NAMALWA (cell line): ENCODE data around the gene CEP162.
"Not testable (repeated sequence)": the region's sequence is repeated elsewhere in the genome, so short reads cannot be mapped to it uniquely, and the experiment has no call there.

Experiments
- DNase-seq: peaks from one replicate; pipeline ENCODE4 v3.0.0-alpha.2; 2015; ENCODE audit warnings: low spot score

Gene CEP162

DNA sequence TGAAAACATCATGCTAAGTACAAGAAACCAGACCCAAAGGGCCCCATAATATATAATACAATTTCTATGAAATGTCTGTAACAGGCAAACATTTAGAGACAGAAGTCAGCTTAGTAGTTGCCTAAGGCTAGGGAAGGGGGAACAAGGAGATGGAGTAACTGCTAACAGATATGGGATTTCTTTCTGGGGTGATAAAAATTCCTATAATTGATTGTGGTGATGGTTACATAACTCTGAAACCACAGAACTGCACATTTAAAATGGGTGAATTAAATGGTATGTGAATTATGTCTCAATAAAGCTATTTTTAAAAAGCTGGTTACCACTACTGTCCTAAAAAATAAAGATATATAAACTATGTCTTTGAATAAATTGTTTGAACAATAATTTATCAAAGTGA, 3.2 kb downstream of the CEP162 start:
- no peak for DNase-seq

DNA sequence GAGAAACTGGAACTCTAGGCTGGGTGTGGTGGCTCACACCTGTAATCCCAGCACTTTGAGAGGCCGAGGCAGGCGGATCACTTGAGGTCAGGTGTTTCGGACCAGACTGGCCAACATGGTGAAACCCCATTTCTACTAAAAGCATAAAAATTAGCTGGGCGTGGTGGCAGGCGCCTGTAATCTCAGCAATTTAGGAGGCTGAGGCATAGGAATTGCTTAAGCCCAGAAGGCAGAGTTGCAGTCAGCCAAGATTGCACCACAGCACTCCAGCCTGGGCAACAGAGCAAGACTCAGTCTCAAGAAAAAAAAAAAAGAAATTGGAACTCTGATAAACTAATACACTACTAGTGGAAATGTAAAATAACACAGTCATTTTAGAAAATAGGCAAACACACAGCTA, 3.8 kb downstream of the CEP162 start:
- DNase-seq = not testable (repeated sequence)

DNA sequence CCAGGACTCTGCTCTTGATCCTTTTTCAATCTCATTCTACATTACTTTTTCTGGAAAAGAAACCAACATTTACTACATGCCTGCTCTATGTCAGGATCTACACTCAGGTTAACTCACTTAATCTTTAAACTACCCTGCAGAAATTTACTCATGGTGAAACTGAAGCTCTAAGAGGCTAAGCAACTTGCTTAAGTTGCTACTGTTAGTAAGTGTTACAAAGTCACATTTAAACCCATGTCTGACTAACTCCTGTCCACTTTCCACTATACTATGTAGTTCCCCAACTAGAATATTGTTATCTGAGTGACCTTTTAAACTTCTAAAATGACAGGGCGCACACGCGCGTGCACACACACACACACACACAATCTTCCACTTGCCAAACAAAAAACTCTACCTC, 5.0 kb downstream of the CEP162 start:
- no peak for DNase-seq

DNA sequence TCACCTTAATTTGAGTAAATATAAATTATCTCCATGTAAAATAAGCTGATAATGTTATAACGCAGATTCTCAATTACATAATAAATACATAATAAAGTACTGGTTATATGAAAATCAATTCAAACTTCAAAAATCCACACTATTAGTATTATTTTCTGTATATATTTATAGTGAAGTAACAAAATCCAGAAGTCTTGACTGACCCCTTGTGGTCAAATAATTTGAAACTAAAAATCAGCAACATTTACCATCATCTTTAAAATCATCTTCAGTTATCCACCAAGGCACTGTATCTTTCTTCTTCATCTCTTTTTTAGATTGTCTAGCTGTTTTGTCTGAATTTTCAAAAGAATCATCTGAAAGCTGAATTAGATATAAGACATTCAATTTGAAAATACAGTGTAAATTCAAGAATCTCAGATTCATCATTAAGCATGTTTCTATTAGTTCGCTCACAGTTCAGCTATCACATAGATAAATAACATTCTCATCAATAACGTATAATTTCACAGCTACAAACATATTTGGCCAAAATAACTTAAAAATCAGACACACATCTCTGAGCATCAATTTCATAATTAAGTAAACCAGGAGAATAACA, 6.5 kb downstream of the CEP162 start:
- peak; percentile 56 for DNase-seq

DNA sequence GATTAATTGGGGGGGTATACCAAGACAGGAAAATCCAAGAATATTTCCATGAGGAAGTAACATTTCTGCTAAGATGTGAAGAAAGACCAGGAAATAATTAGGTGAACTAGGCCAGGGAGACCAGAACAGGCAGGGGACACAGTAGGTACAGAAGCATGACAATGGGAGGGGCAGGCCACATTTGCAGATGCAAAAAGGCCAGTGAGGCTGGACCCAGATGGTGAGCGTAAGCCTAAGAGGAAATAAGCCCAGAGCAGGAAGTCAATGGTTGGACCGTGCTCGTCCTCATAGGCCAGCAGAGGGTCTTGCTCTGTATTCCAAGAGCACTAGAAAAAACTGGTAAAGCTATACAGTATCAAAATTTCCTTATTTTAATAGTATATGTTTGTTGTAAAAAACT, 9.4 kb downstream of the CEP162 start:
- no peak for DNase-seq

DNA sequence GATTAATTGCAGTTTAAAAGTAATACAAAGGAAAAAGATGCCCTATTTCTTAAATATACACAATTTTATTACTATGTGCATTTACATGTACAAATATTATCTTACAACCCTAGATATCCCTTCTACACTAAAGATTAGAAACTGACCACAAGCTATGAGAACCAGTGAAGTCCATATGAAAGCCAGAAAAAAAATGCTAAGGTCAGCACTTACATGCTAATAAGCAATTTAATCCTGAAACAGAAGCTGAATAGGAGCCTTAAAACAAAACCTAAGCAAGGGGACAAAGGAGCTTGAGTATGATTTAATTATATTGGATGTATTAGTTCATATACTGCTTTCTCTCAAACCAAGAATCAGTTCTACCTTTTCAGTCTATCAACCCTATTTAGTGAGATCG, 14.2 kb downstream of the CEP162 start:
- DNase-seq = no peak

DNA sequence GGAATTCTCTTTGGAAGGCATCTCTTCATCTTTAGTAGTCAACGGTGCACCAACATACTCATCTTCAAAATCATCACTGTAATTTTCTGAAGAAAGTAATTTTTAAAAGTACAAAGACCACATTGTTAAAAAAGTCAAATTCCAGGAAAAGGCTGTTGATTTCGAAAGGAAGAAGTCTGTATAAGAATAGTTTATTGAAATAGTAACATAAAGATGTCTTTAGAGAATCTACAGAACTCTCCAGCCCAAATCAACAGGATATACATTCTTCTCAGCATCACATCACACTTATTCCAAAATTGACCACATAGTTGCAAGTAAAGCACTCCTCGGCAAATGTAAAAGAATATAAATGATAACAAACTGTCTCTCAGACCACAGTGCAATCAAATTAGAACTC, 23.4 kb downstream of the CEP162 start:
- DNase-seq = no peak

DNA sequence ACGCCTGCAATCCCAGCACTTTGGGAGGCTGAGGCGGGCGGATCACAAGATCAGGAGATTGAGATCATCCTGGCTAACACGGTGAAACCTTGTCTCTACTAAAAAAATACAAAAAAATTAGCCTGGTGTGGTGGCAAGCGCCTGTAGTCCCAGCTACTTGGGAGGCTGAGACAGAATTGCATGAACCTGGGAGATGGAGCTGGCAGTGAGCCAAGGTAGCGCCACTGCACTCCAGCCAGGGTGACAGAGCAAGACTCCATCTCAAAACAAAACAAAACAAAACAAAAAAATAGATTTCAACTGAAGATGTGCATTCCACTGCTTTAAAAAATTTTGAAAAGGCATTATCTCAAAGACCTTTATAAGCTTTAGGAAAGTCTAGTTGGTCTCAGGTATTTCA, 27.5 kb downstream of the CEP162 start:
- not testable (repeated sequence) for DNase-seq

DNA sequence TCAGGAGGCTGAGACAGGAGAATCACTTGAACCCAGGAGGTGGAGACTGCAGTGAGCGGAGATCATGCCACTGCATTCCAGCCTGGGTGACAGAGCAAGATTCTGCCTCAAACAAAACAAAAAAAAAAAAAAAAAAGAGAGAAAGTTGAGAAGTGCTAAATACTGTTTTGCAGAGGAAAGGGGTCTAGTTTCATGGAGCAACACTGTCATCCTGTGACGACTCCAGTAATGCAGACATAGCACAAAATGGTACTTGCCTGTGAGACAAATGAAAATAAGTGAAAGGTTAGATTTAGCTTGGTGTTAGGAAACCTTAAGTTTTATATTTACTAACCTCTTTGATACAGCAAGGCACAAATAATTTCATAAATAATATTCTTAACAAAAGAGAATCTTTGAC, 29.7 kb downstream of the CEP162 start:
- no peak for DNase-seq

DNA sequence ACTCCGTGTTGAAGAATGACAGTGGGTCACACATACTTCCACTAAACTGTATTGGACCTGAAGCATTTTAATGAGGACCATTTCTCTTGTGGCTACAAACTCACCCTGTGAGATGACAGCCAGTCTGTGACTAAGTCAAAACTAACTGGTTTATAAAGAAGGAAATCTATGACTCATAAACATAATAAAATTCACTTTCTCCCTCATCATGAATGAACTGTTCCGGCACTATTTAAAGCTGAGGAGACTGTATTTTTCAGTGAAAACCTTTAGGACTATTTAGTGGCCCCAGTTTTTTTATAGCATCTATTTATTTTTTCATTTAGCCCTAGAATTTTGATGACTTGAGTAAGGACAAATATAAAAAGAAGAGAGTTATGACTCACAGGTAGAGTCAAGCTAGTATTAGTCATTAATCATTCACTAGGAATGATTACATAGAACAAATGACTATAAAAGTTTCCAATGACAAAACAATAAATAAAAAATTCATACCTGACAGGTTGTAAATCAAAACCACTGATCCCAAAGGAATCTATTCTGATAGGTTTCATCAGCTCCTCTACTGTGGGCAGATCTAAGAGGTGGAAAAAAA, 34.2 kb downstream of the CEP162 start:
- DNase-seq = no peak

DNA sequence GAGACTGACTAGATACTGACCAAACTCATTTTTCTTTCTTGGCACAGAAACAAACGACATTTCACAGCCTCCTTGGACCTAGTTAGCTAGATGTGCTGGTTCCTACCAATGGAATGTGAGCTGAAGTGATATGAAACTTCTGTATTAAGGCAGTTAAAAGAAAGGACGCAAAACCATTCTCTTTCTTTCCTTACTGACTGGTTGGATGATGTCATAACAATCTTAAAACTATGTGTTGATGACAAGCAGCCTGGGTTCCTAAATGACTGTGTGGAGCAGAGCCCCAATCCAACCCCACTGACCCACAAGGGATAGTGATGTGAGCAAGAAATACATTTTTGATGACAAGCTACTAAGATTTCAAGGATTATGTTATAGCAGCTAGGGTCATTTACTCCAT, 35.6 kb downstream of the CEP162 start:
- no peak for DNase-seq

DNA sequence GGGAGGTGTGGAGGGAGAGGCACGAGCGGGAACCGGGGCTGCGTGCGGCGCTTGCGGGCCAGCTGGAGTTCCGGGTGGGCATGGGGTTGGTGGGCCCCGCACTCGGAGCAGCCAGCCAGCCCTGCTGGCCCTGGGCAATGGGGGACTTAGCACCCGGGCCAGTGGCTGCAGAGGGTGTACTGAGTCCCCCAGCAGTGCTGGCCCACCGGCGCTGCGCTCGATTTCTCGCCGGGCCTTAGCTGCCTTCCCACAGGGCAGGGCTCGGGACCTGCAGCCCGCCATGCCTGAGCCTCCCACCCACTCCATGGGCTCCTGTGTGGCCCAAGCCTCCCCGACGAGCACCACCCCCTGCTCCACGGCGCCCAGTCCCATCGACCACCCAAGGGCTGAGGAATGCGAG, 38.1 kb downstream of the CEP162 start:
- DNase-seq = not testable (repeated sequence)

DNA sequence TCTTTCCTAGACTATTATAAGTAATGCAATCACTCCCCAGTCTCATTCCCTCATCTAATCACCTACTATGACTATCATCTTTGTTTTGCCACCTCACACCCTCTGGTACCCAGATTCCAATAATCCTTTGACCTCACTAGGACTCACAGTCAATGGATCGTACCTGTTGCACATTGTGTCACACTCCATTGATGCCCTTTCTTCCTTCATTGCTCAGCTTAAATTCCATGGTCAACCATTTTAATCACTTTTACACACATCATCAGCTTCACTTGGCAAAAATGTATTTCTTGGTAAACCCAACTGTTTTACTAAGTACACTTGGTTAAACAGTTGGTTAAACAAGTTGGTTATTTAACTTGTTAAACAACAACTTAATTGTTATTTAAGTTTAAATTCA, 44.0 kb downstream of the CEP162 start:
- DNase-seq = no peak

DNA sequence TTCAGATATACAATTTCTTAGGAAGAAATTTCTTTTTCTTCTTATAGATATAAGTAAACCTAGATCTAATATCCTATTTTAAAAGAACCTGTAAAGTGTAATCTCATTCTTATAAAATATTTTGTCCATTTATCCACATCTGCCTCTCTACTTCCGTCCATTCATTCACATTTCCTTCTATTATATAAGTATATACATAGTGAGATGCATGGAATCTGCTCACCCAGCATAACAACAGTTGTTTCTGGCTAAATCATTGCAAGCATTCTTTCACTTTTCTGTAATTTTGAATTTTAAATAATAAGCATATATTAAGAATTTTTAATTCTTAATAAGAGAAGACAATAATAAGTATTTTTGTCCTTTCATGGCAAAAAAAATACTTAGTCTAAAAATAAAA, 45.4 kb downstream of the CEP162 start:
- DNase-seq = no peak

DNA sequence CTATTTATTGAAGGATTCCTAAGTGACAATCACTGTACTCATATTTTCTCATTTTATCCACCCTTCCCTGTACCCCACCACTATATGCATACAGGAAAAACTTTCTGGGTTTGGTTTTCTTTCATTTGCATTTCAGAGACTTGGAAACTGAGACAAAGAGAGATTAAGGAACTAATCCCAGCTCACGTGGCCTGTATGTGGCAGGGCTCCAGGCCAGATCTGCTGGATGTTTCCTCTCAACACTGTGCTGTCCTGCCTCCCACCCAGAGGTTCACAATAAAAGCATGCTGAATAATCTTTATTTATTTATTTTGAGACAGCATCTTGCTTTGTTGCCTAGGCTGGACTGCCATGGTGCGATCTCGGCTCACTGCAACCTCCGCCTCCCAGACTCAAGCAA, 50.2 kb downstream of the CEP162 start:
- DNase-seq = no peak

DNA sequence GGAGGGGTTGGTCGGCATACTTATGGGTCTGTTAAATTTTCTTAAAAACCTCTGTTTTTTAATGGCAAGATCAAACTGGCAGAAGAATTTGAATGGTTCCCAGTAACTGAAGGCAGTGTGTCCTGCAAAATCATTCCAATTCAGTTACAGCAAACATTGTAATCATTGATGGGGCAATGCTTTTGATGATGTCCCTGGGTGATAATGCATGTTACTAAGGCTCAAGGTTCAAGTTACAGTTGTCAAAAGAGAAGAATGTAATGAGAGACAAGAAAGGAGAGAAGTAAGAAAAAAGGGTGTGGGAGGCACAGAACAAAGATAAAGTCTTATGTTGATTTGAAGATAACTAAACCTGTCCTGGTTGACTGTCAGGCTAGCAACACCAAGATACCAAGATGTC, 54.9 kb downstream of the CEP162 start:
- no peak for DNase-seq

DNA sequence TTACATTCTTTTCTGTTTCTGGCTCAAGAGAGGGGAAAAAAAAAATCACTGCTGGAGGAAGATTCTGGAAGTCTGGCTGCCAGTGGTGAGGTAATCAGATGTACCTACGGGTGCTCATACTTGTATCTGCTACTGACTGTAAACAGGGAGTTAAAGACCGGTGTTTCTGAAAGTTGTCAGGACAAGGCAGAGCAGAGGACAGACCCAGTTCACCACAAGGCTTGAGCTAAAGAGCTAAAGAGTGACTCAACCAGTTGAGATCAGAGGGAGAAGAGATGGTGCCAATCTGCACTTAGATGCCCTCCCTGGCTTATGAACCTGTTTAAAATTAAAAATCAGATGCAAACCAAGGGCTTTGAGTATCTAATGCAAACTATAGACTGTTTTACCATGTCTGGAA, 55.4 kb downstream of the CEP162 start:
- no peak for DNase-seq

DNA sequence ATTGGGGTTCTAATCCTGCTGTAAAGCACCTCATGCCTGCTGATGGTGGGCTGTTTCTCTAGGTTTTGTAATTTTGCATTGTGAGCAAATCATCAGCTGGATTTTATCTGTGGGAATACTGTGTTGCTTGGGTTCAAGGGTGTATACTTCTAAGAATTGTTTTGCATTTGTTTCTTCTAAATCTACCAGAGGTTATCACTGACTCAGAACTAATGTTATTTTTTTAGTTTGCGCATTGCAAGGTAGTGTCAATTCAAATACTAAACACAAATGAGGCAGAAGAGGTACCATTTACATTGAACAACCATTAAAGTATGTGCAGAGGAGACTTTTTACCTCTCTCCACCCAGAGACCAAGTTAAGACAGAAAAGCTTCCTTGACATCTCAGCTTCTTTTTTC, 60.0 kb downstream of the CEP162 start:
- DNase-seq = no peak

DNA sequence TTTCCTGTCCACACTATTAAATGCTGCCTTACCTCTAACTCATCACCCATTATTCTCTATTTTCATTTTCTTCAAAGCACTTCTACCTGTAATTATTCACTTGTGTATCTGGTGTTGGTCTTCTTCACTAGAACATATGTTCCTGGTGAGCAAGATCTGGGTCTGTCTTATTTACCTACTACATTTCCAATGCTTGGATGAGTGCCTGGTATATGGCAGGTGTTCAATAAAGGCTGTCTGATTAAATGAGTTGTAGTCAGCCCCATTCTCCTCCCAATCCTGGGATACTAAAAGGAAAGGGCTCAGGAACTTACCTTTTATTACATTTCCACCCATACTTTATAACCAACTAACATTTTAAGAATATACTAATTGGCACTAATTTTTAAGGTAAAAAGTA, 61.0 kb downstream of the CEP162 start:
- no peak for DNase-seq

DNA sequence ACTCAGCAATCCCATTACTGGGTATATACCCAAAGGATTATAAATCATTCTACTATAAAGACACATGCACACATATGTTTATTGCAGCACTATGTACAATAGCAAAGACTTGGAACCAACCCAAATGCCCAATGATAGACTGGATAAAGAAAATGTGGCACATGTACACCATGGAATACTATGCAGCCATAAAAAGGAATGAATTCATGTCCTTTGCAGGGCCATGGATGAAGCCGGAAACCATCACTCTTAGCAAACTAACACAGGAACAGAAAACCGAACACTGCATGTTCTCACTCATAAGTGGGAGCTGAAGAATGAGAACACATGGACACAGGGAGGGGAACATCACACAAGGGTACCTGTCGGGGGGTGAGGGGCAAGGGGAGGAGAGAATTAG, 63.1 kb downstream of the CEP162 start:
- not testable (repeated sequence) for DNase-seq

DNA sequence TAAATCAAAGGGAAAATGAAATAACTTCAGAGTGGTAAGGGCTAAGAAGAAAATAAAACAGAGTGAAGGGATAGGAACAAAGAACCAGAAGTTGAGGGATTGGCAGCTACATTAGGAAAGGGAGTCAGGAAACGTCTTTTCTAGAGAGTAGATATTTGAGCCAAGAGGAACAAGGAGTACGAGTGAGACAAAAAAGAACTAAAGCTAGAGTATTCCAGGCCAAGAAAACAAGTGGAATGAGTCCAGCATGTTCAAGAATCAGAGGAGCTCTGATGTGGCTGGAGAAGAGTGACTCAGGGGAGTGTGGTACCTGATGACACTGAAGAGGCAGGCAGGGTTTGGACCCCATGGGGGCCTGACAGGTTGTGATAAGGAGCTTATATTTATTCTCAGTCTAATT, 66.3 kb downstream of the CEP162 start:
- no peak for DNase-seq

DNA sequence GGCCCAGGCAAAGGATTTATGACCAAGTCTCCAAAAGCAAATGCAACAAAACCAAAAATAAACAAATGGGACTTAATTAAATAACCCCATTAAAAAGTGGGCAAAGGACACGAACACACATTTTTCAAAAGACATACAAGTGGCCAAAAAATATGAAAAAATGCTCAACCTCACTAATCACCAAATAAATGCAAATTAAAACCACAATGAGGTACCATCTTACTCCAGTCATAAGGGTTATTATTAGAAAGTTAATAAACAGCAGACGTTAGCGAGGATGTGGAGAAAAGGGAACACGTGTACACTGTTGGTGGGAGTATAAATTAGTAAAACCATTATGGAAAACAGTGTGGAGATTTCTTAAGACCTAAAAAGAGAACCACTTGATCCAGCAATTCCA, 71.1 kb downstream of the CEP162 start:
- DNase-seq = no peak

DNA sequence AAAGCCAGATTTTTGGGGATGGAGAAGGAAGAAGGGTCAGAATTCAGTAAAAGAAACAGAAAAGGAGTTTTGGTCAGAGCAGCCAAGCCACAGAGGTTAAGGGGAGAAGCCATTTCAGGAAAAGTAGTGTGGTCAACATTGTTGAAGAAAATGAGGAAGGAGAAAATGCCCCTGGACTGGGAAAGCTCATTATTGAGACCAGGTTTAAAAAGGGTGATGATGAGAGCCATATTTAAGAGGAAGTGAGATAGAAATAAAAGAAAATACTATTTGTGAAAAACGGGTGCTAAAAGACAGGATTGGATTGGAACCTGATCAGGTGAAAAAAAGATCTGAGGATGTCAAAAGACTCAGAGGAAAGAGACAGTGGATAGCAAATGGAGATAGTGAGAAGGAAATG, 75.8 kb downstream of the CEP162 start:
- DNase-seq = no peak

DNA sequence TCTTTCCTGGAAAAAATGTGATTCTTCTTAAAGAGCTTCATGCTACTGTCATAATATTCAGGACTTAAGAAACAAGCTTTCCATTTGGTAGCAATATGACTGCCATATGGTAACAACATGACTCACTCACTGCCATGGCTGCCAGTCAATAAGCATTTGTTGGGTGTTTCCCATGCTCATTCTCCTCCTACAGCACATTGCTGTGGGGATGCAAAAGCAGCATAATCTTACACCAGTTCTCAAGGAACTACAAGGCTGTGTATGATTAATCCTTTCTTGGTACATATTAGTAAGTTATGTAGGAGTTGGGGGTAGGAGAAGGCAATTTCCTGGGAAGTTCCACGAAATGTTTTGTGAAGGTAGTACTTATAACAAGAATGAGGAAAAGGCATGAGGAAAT, 76.7 kb downstream of the CEP162 start:
- no peak for DNase-seq

DNA sequence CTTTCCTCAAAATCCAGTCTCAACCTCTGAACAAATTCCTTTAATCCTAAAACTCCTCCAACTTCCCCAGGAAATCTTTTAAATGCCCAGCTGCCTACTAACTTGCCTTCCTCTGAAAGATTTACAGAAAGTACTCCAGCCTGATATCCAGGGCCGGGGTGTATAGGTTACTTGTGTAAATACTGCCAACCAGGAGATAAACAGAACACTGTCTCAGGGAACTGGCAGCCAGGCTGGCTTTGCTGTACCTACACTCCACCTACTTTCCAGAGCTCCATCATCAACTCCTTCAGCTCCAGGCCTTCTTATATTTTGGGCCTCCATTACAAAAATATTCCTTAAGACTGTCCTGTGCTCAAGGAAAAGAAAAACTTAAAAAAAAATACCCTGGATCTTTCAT, 85.9 kb downstream of the CEP162 start:
- DNase-seq = no peak
